ENCODE measurements around the gene PACRG. TPM values are rescaled to one million over a fixed set of nuclear protein-coding genes. Genes with fewer than 3 reads are reported as not detected.
A peak's percentile ranks its signal among the peaks of the same experiment; 100 is the strongest.

The PACRG gene
- total and polyA plus RNA-seq, 2 of the 4 experiments (the other 2 are of a cell fraction): not detected

GRCh38 chr6:163354761-163355425, 627.1 kb downstream of the PACRG start:
- H2BK15ac ChIP-seq (ENCODE audit: low read depth, low read length): no peak overlapping the region
- peak overlapping the region; percentile 39; the same call in 1 of the 2 replicates for H4K91ac ChIP-seq (ENCODE audit: insufficient read depth, low read depth, low read length)
- intact Hi-C loops (cut with micrococcal nuclease) (no loop called here), dilution Hi-C loops (cut with HindIII; ENCODE audit: low sequenced_read_pairs, unreplicated experiment) (no loop called here), in situ Hi-C loops (cut with MboI; ENCODE audit: low sequenced_read_pairs) (no loop called here)
- no peak overlapping the region for H3K9ac ChIP-seq (ENCODE audit: low read depth, low read length)
- H3K56ac ChIP-seq (ENCODE audit: extremely low read depth, insufficient read depth, low read length): no peak overlapping the region
- no peaks in the 10 kb centered on the region; the same call in 1 of the 2 replicates for H3K9me1 ChIP-seq (ENCODE audit: insufficient read depth, low read length)
- ChIA-PET POLR2A (ENCODE audit: unreplicated experiment) (interaction anchor here (0.6 kb wide), 1 partner anchor 30 kb away, joined by 15 read pairs; no protein-coding TSS in a partner anchor), CTCF (no interaction called here)
- no peak overlapping the region for H3K4me2 ChIP-seq (ENCODE audit: low read depth, low read length)
- H3K4me3 ChIP-seq (ENCODE audit: insufficient read depth, low read depth, low read length): no peak overlapping the region
- H2AFZ ChIP-seq (replicated peaks; ENCODE audit: low read length, poor library complexity): peak overlapping the region; percentile 89
- H2BK120ac ChIP-seq (ENCODE audit: low read depth, low read length): peak overlapping the region; percentile 57; the same call in 1 of the 2 replicates
- ATAC-seq (ENCODE audit: low read depth) (0 out of 2 replicates have a peak, but pooled peaks have one; percentile 12), DNase-seq (peak; percentile 28)
- peak overlapping the region; percentile 30 for H3K27ac ChIP-seq (ENCODE audit: insufficient read depth, low read length)
- no peak overlapping the region for H3K14ac ChIP-seq (replicated peaks; ENCODE audit: low read depth, low read length)
- peaks cover 8% of the 10 kb centered on the region; the same call in 1 of the 2 replicates for H3K4me1 ChIP-seq (ENCODE audit: control insufficient read depth, insufficient read depth, low read length)
- H3K79me1 ChIP-seq (ENCODE audit: low read depth in 1 of 2, low read length in 2 of 2): no peaks in the 10 kb centered on the region
- peak overlapping the region; percentile 64 for H4K5ac ChIP-seq (ENCODE audit: low read depth, low read length)
- peak overlapping the region; percentile 26; the same call in 1 of the 2 replicates for H2BK20ac ChIP-seq (ENCODE audit: low read depth, low read length)
- WGBS, 2 experiments (ENCODE audit: extremely low coverage in 2 of 2, insufficient read length in 1 of 2): 80% methylated on average over 2 of the region's 13 CpGs; no CpG with 5 or more reads in 1 of the 2 experiments
- H4K8ac ChIP-seq (ENCODE audit: low read depth in 2 of 2, low read length in 2 of 2): peak overlapping the region; percentile 59 to 93
- H3K4ac ChIP-seq (ENCODE audit: low read depth, low read length): peak overlapping the region; percentile 5; the same call in 1 of the 2 replicates
- H3K9me3 ChIP-seq (ENCODE audit: control insufficient read depth, insufficient read depth, low read length): no peaks in the 10 kb centered on the region
- peak overlapping the region; percentile 9 for H2BK5ac ChIP-seq (ENCODE audit: low read depth, low read length, poor library complexity, severe bottlenecking)
- H2AK5ac ChIP-seq (ENCODE audit: low read depth, low read length): no peak overlapping the region
- H2AK9ac ChIP-seq (replicated peaks; ENCODE audit: low read depth, low read length, poor library complexity): no peak overlapping the region
- no peaks in the 10 kb centered on the region for H3K36me3 ChIP-seq (ENCODE audit: control insufficient read depth, insufficient read depth, low read length)
- no peaks in the 10 kb centered on the region for H3K27me3 ChIP-seq (ENCODE audit: control insufficient read depth, insufficient read depth, low read length)
- no peak overlapping the region for H3K23ac ChIP-seq (ENCODE audit: low read depth, low read length)
- no TSS peak for BruUV-seq (replicated peaks)
- H4K20me1 ChIP-seq (ENCODE audit: insufficient read depth, low read length): no peaks in the 10 kb centered on the region
- H3K18ac ChIP-seq (ENCODE audit: low read depth, low read length): no peak overlapping the region
- TF ChIP-seq FOS (IDR thresholded peaks at IDR 0.05; ENCODE audit: low read depth, low read length): no peak
- no peak for TF ChIP-seq MAFK (IDR thresholded peaks at IDR 0.05; ENCODE audit: low read depth, low read length)
- no peak for TF ChIP-seq CTCF (conservative IDR thresholded peaks at IDR 0.05; ENCODE audit: low read depth, low read length)
- no peak for TF ChIP-seq RAD21 (IDR thresholded peaks at IDR 0.05; ENCODE audit: low read length)
- TF ChIP-seq ELK1 (IDR thresholded peaks at IDR 0.05; ENCODE audit: borderline replicate concordance, low read depth, low read length): no peak
- no peak for TF ChIP-seq RFX5 (IDR thresholded peaks at IDR 0.05; ENCODE audit: low read depth, low read length)
- TF ChIP-seq MXI1 (IDR thresholded peaks at IDR 0.05; ENCODE audit: borderline replicate concordance, low read depth, low read length): no peak
- no peak for TF ChIP-seq SMC3 (IDR thresholded peaks at IDR 0.05; ENCODE audit: low read depth, low read length)
- no peak for TF ChIP-seq POLR2A (IDR thresholded peaks at IDR 0.05; ENCODE audit: low read depth, low read length)
- no peak for TF ChIP-seq RCOR1 (IDR thresholded peaks at IDR 0.05; ENCODE audit: insufficient replicate concordance, low read length)
- no peak for TF ChIP-seq MAZ (IDR thresholded peaks at IDR 0.05; ENCODE audit: borderline replicate concordance, low read depth, low read length)
- no peak for TF ChIP-seq CEBPB (IDR thresholded peaks at IDR 0.05; ENCODE audit: low read depth, low read length)
- no peak for TF ChIP-seq USF2 (IDR thresholded peaks at IDR 0.05; ENCODE audit: low read depth, low read length)
- TF ChIP-seq CHD1 (IDR thresholded peaks at IDR 0.05; ENCODE audit: low read depth, low read length): no peak
- no peak for TF ChIP-seq BHLHE40 (IDR thresholded peaks at IDR 0.05; ENCODE audit: low read depth, low read length)
